Left lung (tissue), 10 donors: ENCODE results near the gene RASGEF1C. TPM values are rescaled to one million over a fixed set of nuclear protein-coding genes. Genes with fewer than 3 reads are reported as not detected.

ENCODE experiments used
- ATAC-seq: fragments of 200-7000 bp; cut with Tn5 transposase; one replicate; pipeline ENCODE4 v1.9.1; 2020; ENCODE audit warnings: moderate library complexity
- DNase-seq, 4 donors: peaks; one replicate each; pipeline ENCODE4 v3.0.0-alpha.2; 2013 to 2020
- H3K27ac ChIP-seq, 2 donors: fragments of 200-600 bp; sonication (generic) in 1 of 2; one replicate each; pipeline versions ENCODE4 v1.5.0 to v1.8.0; 2020 to 2021
- H3K27me3 ChIP-seq, 2 donors: fragments of 200-600 bp; sonication (generic) in 1 of 2; one replicate each; pipeline versions ENCODE4 v1.5.0 to v1.8.0; 2020 to 2021
- H3K36me3 ChIP-seq, 2 donors: fragments of 200-600 bp; sonication (generic) in 1 of 2; one replicate each; pipeline versions ENCODE4 v1.5.0 to v1.8.0; 2020 to 2021
- H3K4me1 ChIP-seq, 2 donors: fragments of 200-600 bp; one replicate each; pipeline ENCODE4 v1.8.0; 2021
- H3K4me3 ChIP-seq, 2 donors: fragments of 200-600 bp; sonication (generic) in 1 of 2; one replicate each; pipeline versions ENCODE4 v1.5.0 to v1.8.0; 2020 to 2021; ENCODE audit warnings: mild to moderate bottlenecking in 1 of 2
- H3K9me3 ChIP-seq, 2 donors: fragments of 200-600 bp; sonication (generic) in 1 of 2; one replicate each; pipeline versions ENCODE4 v1.5.0 to v1.8.0; 2020 to 2021
- intact Hi-C, 2 donors: fragments of 100-400 bp; cut with DNase I; formaldehyde crosslinking; loops; one replicate each; pipeline versions ENCODE4 v1.11.2 to v1.14.2; 2022
- polyA plus RNA-seq, 6 donors: library from polyadenylated mRNA; unstranded; fragments of 120-200 nt; gene quantifications; one replicate each; pipeline ENCODE4 v1.2.1, GENCODE V29; 2013; ENCODE audit not compliant: insufficient read length in 6 of 6
- total RNA-seq, 2 donors: library from RNA; stranded (reverse); fragmentation: NEBNext Ultra II Directional; extraction: Animal tissue kit (Norgen Biotek cat#: 25700); gene quantifications; one replicate each; pipeline ENCODE4 v1.2.1, GENCODE V29; 2021
- TF ChIP-seq, protein P1 (sequence below), 2 donors: fragments of 200-600 bp; sonication (generic) in 1 of 2; IDR thresholded peaks; one replicate each; pipeline versions ENCODE4 v1.5.0 to v1.8.0; 2021; ENCODE audit warnings: antibody characterized with exemption in 2 of 2
- donor health status: DM: no; HTN: yes; CAD: no.
- donor health status: DM: no; HTN: no; CAD: no.

The RASGEF1C gene
- total and polyA plus RNA-seq, 8 donors = 0.09 to 0.34 (median 0.17) TPM; not detected in 3

DNA sequence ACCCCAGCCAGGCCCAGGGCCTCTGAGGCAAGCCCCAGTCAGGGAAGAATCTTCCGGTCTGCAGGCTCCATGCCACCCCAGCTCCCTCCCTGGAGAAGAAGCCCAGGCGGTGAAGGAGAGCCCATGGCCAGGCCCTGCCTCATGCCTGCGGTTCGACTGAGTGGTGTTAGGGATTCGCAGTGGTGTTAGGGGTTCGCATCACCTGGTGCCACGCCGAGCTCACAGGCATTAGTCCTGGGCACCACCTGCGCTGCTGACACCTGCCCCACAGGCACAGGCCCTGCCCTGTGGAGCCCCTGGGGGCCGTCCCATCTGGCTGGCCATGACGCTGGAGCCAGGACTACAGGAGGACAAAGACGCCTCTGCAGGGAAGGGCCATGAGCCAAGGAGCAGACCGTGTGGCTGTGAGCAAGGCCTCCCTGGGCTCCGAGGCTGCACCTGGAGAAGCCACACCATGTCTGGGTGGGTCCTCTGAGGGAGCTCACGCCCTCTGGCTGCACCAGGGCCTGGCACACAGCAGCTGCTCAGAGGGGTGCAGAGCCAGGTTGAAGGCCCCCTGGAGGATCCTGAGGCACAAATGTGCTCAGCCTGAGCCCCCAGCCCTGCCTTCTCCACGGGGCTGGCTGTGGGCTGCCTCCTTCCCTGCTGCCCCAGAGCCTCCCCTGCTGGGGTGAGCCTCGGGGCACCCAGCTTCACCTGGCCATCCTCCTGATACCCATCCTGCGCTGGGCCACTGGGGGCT lies 109.8 kb downstream of the RASGEF1C start:
- ATAC-seq = no peak

DNA sequence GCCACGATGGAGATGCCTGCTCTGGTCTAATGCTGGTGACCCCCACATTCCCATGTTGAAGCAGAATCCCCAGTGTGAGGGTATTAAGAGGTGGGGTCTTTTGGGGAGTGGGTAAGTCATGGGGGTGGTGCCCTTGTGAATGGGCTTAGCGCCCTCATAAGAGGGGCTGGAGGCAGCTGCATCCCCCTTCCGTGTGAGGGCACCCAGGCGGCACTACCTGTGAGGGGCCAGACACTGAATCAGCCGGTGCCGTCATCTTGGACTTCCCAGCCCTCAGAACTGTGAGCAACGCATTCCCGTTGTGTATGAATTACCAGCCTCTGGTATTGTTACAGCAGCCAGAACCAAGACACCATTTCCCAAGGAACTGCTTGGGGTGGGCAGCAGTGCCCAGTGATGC lies 110.5 kb downstream of the RASGEF1C start:
- no peaks in the 10 kb centered on the region for H3K36me3 ChIP-seq
- peaks cover 0 to under 1% of the 10 kb centered on the region in 2 donors for H3K4me1 ChIP-seq
- no peak for ATAC-seq
- intact Hi-C loops = no loop called here
- no peaks in the 10 kb centered on the region for H3K9me3 ChIP-seq
- DNase-seq = peak in 1 of 4 donors; percentile 49
- H3K27ac ChIP-seq = no peak overlapping the region
- TF ChIP-seq, protein P1, sequence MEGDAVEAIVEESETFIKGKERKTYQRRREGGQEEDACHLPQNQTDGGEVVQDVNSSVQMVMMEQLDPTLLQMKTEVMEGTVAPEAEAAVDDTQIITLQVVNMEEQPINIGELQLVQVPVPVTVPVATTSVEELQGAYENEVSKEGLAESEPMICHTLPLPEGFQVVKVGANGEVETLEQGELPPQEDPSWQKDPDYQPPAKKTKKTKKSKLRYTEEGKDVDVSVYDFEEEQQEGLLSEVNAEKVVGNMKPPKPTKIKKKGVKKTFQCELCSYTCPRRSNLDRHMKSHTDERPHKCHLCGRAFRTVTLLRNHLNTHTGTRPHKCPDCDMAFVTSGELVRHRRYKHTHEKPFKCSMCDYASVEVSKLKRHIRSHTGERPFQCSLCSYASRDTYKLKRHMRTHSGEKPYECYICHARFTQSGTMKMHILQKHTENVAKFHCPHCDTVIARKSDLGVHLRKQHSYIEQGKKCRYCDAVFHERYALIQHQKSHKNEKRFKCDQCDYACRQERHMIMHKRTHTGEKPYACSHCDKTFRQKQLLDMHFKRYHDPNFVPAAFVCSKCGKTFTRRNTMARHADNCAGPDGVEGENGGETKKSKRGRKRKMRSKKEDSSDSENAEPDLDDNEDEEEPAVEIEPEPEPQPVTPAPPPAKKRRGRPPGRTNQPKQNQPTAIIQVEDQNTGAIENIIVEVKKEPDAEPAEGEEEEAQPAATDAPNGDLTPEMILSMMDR (IDR thresholded peaks at IDR 0.05) = no peak
- H3K4me3 ChIP-seq = no peak overlapping the region
- peaks cover 0 to 15% of the 10 kb centered on the region in 2 donors for H3K27me3 ChIP-seq

More for the DNA sequence above, 109.8 kb downstream of the RASGEF1C start:
- Histone ChIP-seq H3K4me3 (no peak overlapping the region), H3K4me1 (no peaks in the 10 kb centered on the region), H3K27me3 (peaks cover 0 to 15% of the 10 kb centered on the region in 2 donors), H3K9me3 (no peaks in the 10 kb centered on the region), H3K27ac (no peak overlapping the region), H3K36me3 (no peaks in the 10 kb centered on the region)
- TF ChIP-seq, protein P1 (IDR thresholded peaks at IDR 0.05) = no peak
- peak in 1 of 4 donors; percentile 71 for DNase-seq
- intact Hi-C loops = no loop called here

DNA sequence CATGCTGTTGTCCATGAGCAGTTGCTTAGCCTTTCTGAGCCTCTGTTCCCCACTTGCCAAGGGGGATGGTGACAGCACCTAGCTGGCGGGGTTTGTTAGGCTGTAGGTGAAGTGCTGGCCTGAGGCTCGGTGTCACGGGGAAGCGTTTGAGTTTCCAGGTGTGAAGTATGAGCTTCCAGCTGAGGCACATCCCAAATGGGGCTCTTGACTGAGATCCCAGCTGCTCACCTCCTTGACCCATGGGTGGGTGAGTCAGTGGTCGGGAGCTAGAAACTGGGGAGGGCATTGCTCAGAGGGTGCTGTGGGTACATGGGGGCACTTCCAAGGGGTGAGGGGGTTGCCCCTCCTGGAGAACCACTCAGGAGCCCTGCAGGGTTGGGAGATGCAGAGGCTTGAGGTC lies 111.1 kb downstream of the RASGEF1C start:
- peak in 1 of 4 donors; percentile 43 for DNase-seq
- peaks cover 0 to 6% of the 10 kb centered on the region in 2 donors for H3K4me1 ChIP-seq
- no peak overlapping the region for H3K4me3 ChIP-seq
- TF ChIP-seq, protein P1 (IDR thresholded peaks at IDR 0.05) = no peak
- no peaks in the 10 kb centered on the region for H3K9me3 ChIP-seq
- H3K27me3 ChIP-seq = peaks cover 0 to 15% of the 10 kb centered on the region in 2 donors
- no peak for ATAC-seq
- no peak overlapping the region for H3K27ac ChIP-seq
- intact Hi-C loops = no loop called here
- no peaks in the 10 kb centered on the region for H3K36me3 ChIP-seq

DNA sequence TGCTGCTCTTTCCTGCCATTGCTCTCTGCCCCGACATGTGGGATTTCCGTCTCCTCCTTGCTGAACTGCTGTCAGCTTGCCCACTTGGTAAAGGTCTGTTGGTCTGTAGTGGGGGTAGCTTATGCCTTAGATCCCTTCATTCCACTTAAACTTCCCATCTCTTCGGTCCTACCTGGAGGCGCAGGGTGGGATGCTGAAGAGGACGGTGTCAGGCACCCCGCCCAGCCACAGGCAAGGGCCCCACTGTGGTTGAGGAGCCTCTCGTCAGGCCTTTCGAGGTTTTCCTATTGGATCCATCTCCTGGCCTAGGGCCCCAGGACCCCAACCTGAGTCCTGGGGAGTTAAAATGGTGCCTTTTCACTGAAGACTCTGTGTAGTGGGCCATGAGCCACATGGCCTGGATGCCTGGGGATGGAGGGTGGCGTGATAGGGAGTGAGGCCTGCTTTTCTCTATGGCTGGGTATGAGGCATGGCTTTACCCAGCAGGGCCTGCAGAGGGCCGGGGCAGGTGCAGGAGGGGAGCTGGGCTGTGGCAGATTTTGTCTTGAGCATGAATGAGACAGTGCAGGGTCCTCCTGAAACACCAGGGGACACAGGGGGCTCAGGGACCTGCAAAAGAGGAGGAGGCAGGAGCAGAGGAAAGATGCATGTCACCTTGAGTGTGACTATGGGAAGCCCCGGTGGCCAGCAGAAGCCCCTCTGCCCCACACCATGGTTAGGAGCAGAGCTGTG lies 111.7 kb downstream of the RASGEF1C start:
- DNase-seq (peak in 1 of 4 donors; percentile 54), ATAC-seq (no peak)
- intact Hi-C loops = no loop called here
- H3K4me1 ChIP-seq = peaks cover 0 to 6% of the 10 kb centered on the region in 2 donors
- no peaks in the 10 kb centered on the region for H3K36me3 ChIP-seq
- H3K27ac ChIP-seq = no peak overlapping the region
- TF ChIP-seq, protein P1 (IDR thresholded peaks at IDR 0.05) = no peak
- H3K4me3 ChIP-seq = no peak overlapping the region
- no peaks in the 10 kb centered on the region for H3K9me3 ChIP-seq
- peaks cover 0 to 15% of the 10 kb centered on the region in 2 donors for H3K27me3 ChIP-seq

DNA sequence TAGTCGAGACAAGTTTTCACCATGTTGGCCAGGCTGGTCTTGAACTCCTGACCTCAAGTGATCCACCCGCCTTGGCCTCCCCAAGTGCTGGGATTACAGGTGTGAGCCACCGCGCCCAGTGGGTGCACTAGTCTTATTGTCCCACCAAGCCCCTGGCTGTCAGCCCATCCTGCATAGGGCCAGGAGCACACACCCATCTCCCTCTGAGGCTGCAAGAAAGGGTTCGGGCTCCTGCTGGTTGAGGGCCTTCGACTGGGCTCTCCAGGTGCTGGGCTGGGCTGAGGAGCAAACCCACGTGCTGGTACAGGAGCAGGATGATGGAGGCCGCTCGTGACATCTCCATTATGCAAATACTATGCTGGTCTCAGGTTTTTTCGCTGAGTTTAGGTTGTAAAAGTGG lies 112.4 kb downstream of the RASGEF1C start:
- Histone ChIP-seq H3K9me3 (no peaks in the 10 kb centered on the region), H3K4me3 (no peak overlapping the region), H3K36me3 (no peaks in the 10 kb centered on the region), H3K27ac (no peak overlapping the region), H3K27me3 (peaks cover 0 to 15% of the 10 kb centered on the region in 2 donors), H3K4me1 (peaks cover 0 to 6% of the 10 kb centered on the region in 2 donors)
- TF ChIP-seq, protein P1 (IDR thresholded peaks at IDR 0.05) = no peak
- DNase-seq (peak in 1 of 4 donors; percentile 27), ATAC-seq (no peak)
- intact Hi-C loops = no loop called here
